Endodermal cell (in vitro differentiated cells): ENCODE measurements around the gene VAV3. TPM values are rescaled to one million over a fixed set of nuclear protein-coding genes. Genes with fewer than 3 reads are reported as not detected.
A peak's percentile ranks its signal among the peaks of the same experiment; 100 is the strongest.

Source experiments
- DNase-seq: peaks from one replicate; pipeline ENCODE4 v3.0.0-alpha.2; 2017
- H3K27ac ChIP-seq: 2 replicates; pipeline ENCODE4 v1.5.1; 2013; ENCODE audit warnings: mild to moderate bottlenecking, low read depth, low read length, moderate library complexity
- H3K27me3 ChIP-seq: 2 replicates; pipeline ENCODE4 v1.6.1; 2013; ENCODE audit warnings: mild to moderate bottlenecking, low read length, moderate library complexity; ENCODE audit not compliant: insufficient read depth, control insufficient read depth, poor library complexity, severe bottlenecking
- H3K36me3 ChIP-seq: 2 replicates; pipeline ENCODE4 v1.7.0; 2013; ENCODE audit warnings: mild to moderate bottlenecking, low read length, moderate library complexity; ENCODE audit not compliant: control insufficient read depth, insufficient read depth
- H3K4me1 ChIP-seq: one replicate; pipeline ENCODE4 v1.7.0; 2013; ENCODE audit warnings: low read length; ENCODE audit not compliant: control insufficient read depth, insufficient read depth
- H3K4me3 ChIP-seq: 2 replicates; pipeline ENCODE4 v1.5.1; 2013; ENCODE audit warnings: mild to moderate bottlenecking, low read length, moderate library complexity
- H3K9ac ChIP-seq: 2 replicates; pipeline ENCODE4 v1.6.1; 2013; ENCODE audit warnings: mild to moderate bottlenecking, low read length, moderate library complexity; ENCODE audit not compliant: poor library complexity, severe bottlenecking; ENCODE audit errors: extremely low read depth
- H3K9me3 ChIP-seq: 2 replicates; pipeline ENCODE4 v1.6.1; 2013; ENCODE audit warnings: mild to moderate bottlenecking, low read length, moderate library complexity; ENCODE audit not compliant: control insufficient read depth
- H3K27ac Mint-ChIP-seq: 2 replicates; pipeline ENCODE4 v1.8.0; 2020; ENCODE audit warnings: mixed read lengths
- H3K27me3 Mint-ChIP-seq: 2 replicates; pipeline ENCODE4 v1.8.0; 2021; ENCODE audit warnings: mild to moderate bottlenecking, mixed read lengths; ENCODE audit not compliant: insufficient read depth
- H3K36me3 Mint-ChIP-seq: 2 replicates; pipeline ENCODE4 v1.8.0; 2020; ENCODE audit warnings: low read depth, mixed read lengths
- H3K4me1 Mint-ChIP-seq: 2 replicates; pipeline ENCODE4 v1.8.0; 2020; ENCODE audit warnings: mixed read lengths
- H3K4me3 Mint-ChIP-seq: 2 replicates; pipeline ENCODE4 v1.8.0; 2020; ENCODE audit warnings: mild to moderate bottlenecking, moderate library complexity, mixed read lengths
- H3K9me3 Mint-ChIP-seq: 2 replicates; pipeline ENCODE4 v1.8.0; 2020; ENCODE audit warnings: mild to moderate bottlenecking, mixed read lengths
- CTCF ChIP-seq: fragments of 200-600 bp; sonication (generic); conservative IDR thresholded peaks from 2 replicates; pipeline ENCODE4 v1.5.0; 2021; ENCODE audit warnings: antibody characterized with exemption, mild to moderate bottlenecking
- WGBS, 2 experiments: methylation state at CpG; one replicate each; pipeline versions ENCODE4 v1.1.5 to v1.1.7; 2013; ENCODE audit warnings: missing lambda C conversion rate in 2 of 2, mixed read lengths in 1 of 2; ENCODE audit not compliant: insufficient coverage in 1 of 2, insufficient read length in 1 of 2; 5-methylcytosine and 5-hydroxymethylcytosine counted together
- total RNA-seq, 2 donors: library from RNA; stranded (reverse); fragmentation: NEBNext Ultra II Directional in 1 of 2; extraction: Animal tissue kit (Norgen Biotek cat#: 25700) in 1 of 2; gene quantifications; 2 replicates in 1 of 2; 3 replicates in 1 of 2; pipeline ENCODE4 v1.2.1, GENCODE V29; 2021

VAV3 gene
- total RNA-seq, 2 donors from 2014 or later = 6.9 to 9.6 TPM

GRCh38 chr1:107871259-107871658 lies 93.7 kb downstream of the VAV3 start:
- no peak for DNase-seq
- peaks cover 26% of the 10 kb centered on the region for H3K4me1 Mint-ChIP-seq
- Histone ChIP-seq H3K36me3 (no peaks in the 10 kb centered on the region), H3K27me3 (no peaks in the 10 kb centered on the region), H3K4me3 (no peak overlapping the region), H3K4me1 (no peaks in the 10 kb centered on the region), H3K9me3 (no peaks in the 10 kb centered on the region), H3K9ac (no peak overlapping the region), H3K27ac (no peak overlapping the region)
- no peak for TF ChIP-seq CTCF
- no peak overlapping the region for H3K27ac Mint-ChIP-seq
- WGBS, 2 experiments = 78 to 100% methylated on average over 1 to 2 of the region's 2 CpGs
- H3K36me3 Mint-ChIP-seq = peaks cover 13% of the 10 kb centered on the region
- H3K9me3 Mint-ChIP-seq = peaks cover 10% of the 10 kb centered on the region
- H3K4me3 Mint-ChIP-seq = no peak overlapping the region
- no peaks in the 10 kb centered on the region for H3K27me3 Mint-ChIP-seq

- Histone ChIP-seq H3K27ac (no peak overlapping the region), H3K9ac (no peak overlapping the region), H3K4me3 (no peak overlapping the region), H3K4me1 (no peaks in the 10 kb centered on the region), H3K9me3 (no peaks in the 10 kb centered on the region), H3K27me3 (no peaks in the 10 kb centered on the region), H3K36me3 (no peaks in the 10 kb centered on the region)
- TF ChIP-seq CTCF = no peak
- Mint-ChIP-seq H3K27me3 (no peaks in the 10 kb centered on the region), H3K4me1 (peaks cover 25% of the 10 kb centered on the region), H3K27ac (no peak overlapping the region), H3K36me3 (peaks cover 13% of the 10 kb centered on the region), H3K9me3 (peaks cover 10% of the 10 kb centered on the region), H3K4me3 (no peak overlapping the region)
- DNase-seq = no peak
- WGBS, 2 experiments = 92 to 95% methylated on average over 2 to 3 of the region's 3 CpGs
These were observed 94.3 kb downstream of the VAV3 start for GRCh38 chr1:107870696-107871095.

GRCh38 chr1:107867897-107868296 lies 97.1 kb downstream of the VAV3 start:
- H3K27me3 Mint-ChIP-seq = no peaks in the 10 kb centered on the region
- H3K27me3 ChIP-seq = no peaks in the 10 kb centered on the region
- no peak overlapping the region for H3K9ac ChIP-seq
- no peak for TF ChIP-seq CTCF
- peaks cover 11% of the 10 kb centered on the region for H3K36me3 Mint-ChIP-seq
- no peak overlapping the region for H3K4me3 ChIP-seq
- 25% methylated on average over 1 of the region's 1 CpG; no CpG with 5 or more reads in 1 of the 2 experiments for WGBS, 2 experiments
- peak overlapping the region; percentile 78 for H3K27ac Mint-ChIP-seq
- peak overlapping the region; percentile 41 for H3K27ac ChIP-seq
- H3K9me3 Mint-ChIP-seq = peaks cover 10% of the 10 kb centered on the region
- H3K36me3 ChIP-seq = no peaks in the 10 kb centered on the region
- H3K4me1 ChIP-seq = peaks cover 8% of the 10 kb centered on the region
- DNase-seq = no peak
- peaks cover 49% of the 10 kb centered on the region for H3K4me1 Mint-ChIP-seq
- H3K9me3 ChIP-seq = no peaks in the 10 kb centered on the region
- H3K4me3 Mint-ChIP-seq = no peak overlapping the region
